Heart right ventricle (tissue), 16 donors: ENCODE measurements around the gene BRMS1. TPM values are rescaled to one million over a fixed set of nuclear protein-coding genes. Genes with fewer than 3 reads are reported as not detected.

ENCODE experiments used
- ATAC-seq, 8 donors: fragments of 200-7000 bp; cut with Tn5 transposase; one replicate each; pipeline ENCODE4 v1.9.1; 2020; ENCODE audit warnings: mild to moderate bottlenecking in 8 of 8, moderate library complexity in 8 of 8, moderate number of reproducible peaks in 1 of 8
- DNase-seq, 2 donors: peaks; one replicate each; pipeline ENCODE4 v3.0.0-alpha.2; 2020
- H3K27ac ChIP-seq, 10 donors: fragments of 200-600 bp; sonication (generic) in 2 of 10; one replicate each; pipeline versions ENCODE4 v1.5.0 to v1.8.0; 2020 to 2022; ENCODE audit warnings: mild to moderate bottlenecking in 3 of 10
- H3K27me3 ChIP-seq, 7 donors: fragments of 200-600 bp; one replicate each; pipeline ENCODE4 v1.8.0; 2021 to 2022; ENCODE audit warnings: mild to moderate bottlenecking in 2 of 7
- H3K36me3 ChIP-seq, 9 donors: fragments of 200-600 bp; sonication (generic) in 1 of 9; one replicate each; pipeline versions ENCODE4 v1.5.0 to v1.8.0; 2020 to 2022; ENCODE audit warnings: mild to moderate bottlenecking in 2 of 9
- H3K4me1 ChIP-seq, 9 donors: fragments of 200-600 bp; sonication (generic) in 1 of 9; one replicate each; pipeline versions ENCODE4 v1.5.0 to v1.8.0; 2020 to 2022; ENCODE audit warnings: mild to moderate bottlenecking in 4 of 9
- H3K4me3 ChIP-seq, 10 donors: fragments of 200-600 bp; sonication (generic) in 2 of 10; one replicate each; pipeline versions ENCODE4 v1.5.0 to v1.8.0; 2020 to 2022; ENCODE audit warnings: mild to moderate bottlenecking in 7 of 10, moderate library complexity in 2 of 10
- H3K9me3 ChIP-seq, 11 donors: fragments of 200-600 bp in 10 of 11; sonication (generic) in 2 of 11; one replicate each; pipeline versions ENCODE4 v1.5.0 to v1.8.0; 2013 to 2022; ENCODE audit warnings: mild to moderate bottlenecking in 2 of 11, control low read depth in 1 of 11, moderate library complexity in 1 of 11
- CTCF ChIP-seq, 9 donors: fragments of 200-600 bp; sonication (generic) in 2 of 9; IDR thresholded peaks; one replicate each; pipeline versions ENCODE4 v1.5.0 to v1.8.0; 2021 to 2022; ENCODE audit warnings: antibody characterized with exemption in 9 of 9, mild to moderate bottlenecking in 5 of 9, moderate library complexity in 1 of 9
- WGBS, 2 donors: extraction: QIAGEN DNeasy Blood & Tissue Kit; methylation state at CpG; one replicate each; pipeline ENCODE4 v1.1.7; 2013; ENCODE audit warnings: inconsistent platforms in 1 of 2; 5-methylcytosine and 5-hydroxymethylcytosine counted together
- intact Hi-C, 10 donors: fragments of 100-400 bp; cut with DNase I; formaldehyde crosslinking; loops; one replicate each; pipeline versions ENCODE4 v1.11.1 to v1.14.2; 2022
- polyA plus RNA-seq, 2 donors: library from polyadenylated mRNA; stranded (reverse); fragments of 200-250 nt; gene quantifications; one replicate each; pipeline ENCODE4 v1.2.3, GENCODE V29; 2013
- total RNA-seq, 10 donors: library from RNA; stranded (reverse); fragmentation: NEBNext Ultra II Directional in 3 of 10; extraction: Animal tissue kit (Norgen Biotek cat#: 25700) in 3 of 10; gene quantifications; one replicate each; pipeline versions ENCODE4 v1.2.1 to v1.2.4, GENCODE V29; 2021 to 2023
- donor health status: Arrhythmogenic right ventricular cardiomyopathy.
- donor health status: ischemic (EF 13 %, LVEDD 7.1; RV severe dilation, severe dysfunction).
- donor health status: healthy with polysubstance abuse.
- donor health status: DM: no; HTN: yes; CAD: no.
- donor health status: DM: no; HTN: no; CAD: no.
- donor health status: ischemic (EF 25% LVEDD 6.9; RV normal size, moderate dysfunction).
- donor health status: ischemic (EF 25% LVEDD 5.7; RV mildly dilated, moderate dysfunction).
- donor health status: healthy.
- donor health status: DM: yes; HTN: yes; CAD: no.
- donor health status: Ischemic cardiomyopathy.
- donor health status: ischemic (EF 35%, LVEDD 5.7; RV mildly dilated, moderate dysfunction).
- donor health status: nonischemic (EF 11% LVEDD 7.7; RV severe dilation, severe dysfunction).
- donor health status: DM: yes; HTN: yes; CAD: no.
- donor health status: PGD.
- donor health status: ischemic (EF 29% LVEDD 5.4; RV normal size, mild dysfunction).
- donor health status: nonischemic (EF 23%, LVEDD 6.1; RV moderate dilation, normal function).

The BRMS1 gene
- total and polyA plus RNA-seq, 12 donors = 10.6 to 73.9 (median 13.6) TPM

- Histone ChIP-seq H3K36me3 (no peaks in the 10 kb centered on the region), H3K27me3 (peaks cover 0 to 39% (median 15%) of the 10 kb centered on the region in 7 donors), H3K4me3 (no peak overlapping the region), H3K9me3 (no peaks in the 10 kb centered on the region), H3K27ac (peak overlapping the region in 9 of 10 donors; percentile 79 to 90 (median 86)), H3K4me1 (peaks cover 2 to 45% (median 20%) of the 10 kb centered on the region in 9 donors)
- 46 to 49% methylated on average over 5 of the region's 5 CpGs for WGBS, 2 donors
- DNase-seq (peak; percentile 24 to 61), ATAC-seq (peak; percentile 23 to 81 (median 66))
- intact Hi-C loops = loop anchor here in 1 of 10 donors (1.0 kb wide), 1 partner anchor 61 kb away; no protein-coding TSS in a partner anchor
- TF ChIP-seq CTCF (IDR thresholded peaks at IDR 0.05) = no peak
Measured at GRCh38 chr11:66373265-66373664, 28.4 kb upstream of the BRMS1 start.

GRCh38 chr11:66371627-66372415 is 26.9 kb upstream of the BRMS1 start, which contains the start of gene SLC29A2:
TSS of gene SLC29A2 (minus strand) at chr11:66371760. CDS start at chr11:66371591, 169 bp downstream.
- DNase-seq = peak; percentile 54 to 77
- Histone ChIP-seq H3K27me3 (peaks cover 0 to 39% (median 15%) of the 10 kb centered on the region in 7 donors), H3K27ac (peak within 1 kb of the TSS; percentile 79 to 90 (median 86)), H3K4me3 (peak within 1 kb of the TSS; percentile 59 to 84 (median 78)), H3K4me1 (peaks cover 2 to 45% (median 20%) of the 10 kb centered on the region in 9 donors), H3K36me3 (no peaks in the 10 kb centered on the region), H3K9me3 (no peaks in the 10 kb centered on the region)
- intact Hi-C loops = no loop called here
- 0 to 1% methylated on average over 57 to 72 of the region's 72 CpGs for WGBS, 2 donors
- ATAC-seq = peak; percentile 72 to 86 (median 78)
- no peak for TF ChIP-seq CTCF (IDR thresholded peaks at IDR 0.05)

GRCh38 chr11:66369073-66369894 is 24.4 kb upstream of the BRMS1 start:
- H3K9me3 ChIP-seq = no peaks in the 10 kb centered on the region
- H3K27ac ChIP-seq = peak overlapping the region in 6 of 10 donors; percentile 19 to 90 (median 83)
- 87 to 89% methylated on average over 25 of the region's 25 CpGs for WGBS, 2 donors
- H3K4me1 ChIP-seq = peaks cover 2 to 45% (median 20%) of the 10 kb centered on the region in 9 donors
- TF ChIP-seq CTCF (IDR thresholded peaks at IDR 0.05) = no peak
- DNase-seq (no peak), ATAC-seq (no peak)
- no peak overlapping the region for H3K4me3 ChIP-seq
- intact Hi-C loops = no loop called here
- no peaks in the 10 kb centered on the region for H3K36me3 ChIP-seq
- H3K27me3 ChIP-seq = peaks cover 0 to 32% (median 14%) of the 10 kb centered on the region in 7 donors

- H3K4me3 ChIP-seq = no peak overlapping the region
- peaks cover 2 to 41% (median 22%) of the 10 kb centered on the region in 9 donors for H3K4me1 ChIP-seq
- no peak for ATAC-seq
- 88 to 90% methylated on average over 6 of the region's 6 CpGs for WGBS, 2 donors
- intact Hi-C loops = no loop called here
- no peaks in the 10 kb centered on the region for H3K9me3 ChIP-seq
- no peak for TF ChIP-seq CTCF (IDR thresholded peaks at IDR 0.05)
- H3K27ac ChIP-seq = no peak overlapping the region
- H3K36me3 ChIP-seq = no peaks in the 10 kb centered on the region
- no peak for DNase-seq
- peaks cover 0 to 27% (median 12%) of the 10 kb centered on the region in 7 donors for H3K27me3 ChIP-seq
Measured at GRCh38 chr11:66368484-66368883, 23.6 kb upstream of the BRMS1 start.
